ENCODE measurements around the gene PPL. TPM values are rescaled to one million over a fixed set of nuclear protein-coding genes. Genes with fewer than 3 reads are reported as not detected.

PPL gene
- total RNA-seq, 1 donor = 0.86 TPM

GRCh38 chr16:4882633-4883285 is 54.2 kb downstream of the PPL start:
- DNase-seq (ENCODE audit: low read depth) = peak; percentile 47
- TF ChIP-seq, protein P1, sequence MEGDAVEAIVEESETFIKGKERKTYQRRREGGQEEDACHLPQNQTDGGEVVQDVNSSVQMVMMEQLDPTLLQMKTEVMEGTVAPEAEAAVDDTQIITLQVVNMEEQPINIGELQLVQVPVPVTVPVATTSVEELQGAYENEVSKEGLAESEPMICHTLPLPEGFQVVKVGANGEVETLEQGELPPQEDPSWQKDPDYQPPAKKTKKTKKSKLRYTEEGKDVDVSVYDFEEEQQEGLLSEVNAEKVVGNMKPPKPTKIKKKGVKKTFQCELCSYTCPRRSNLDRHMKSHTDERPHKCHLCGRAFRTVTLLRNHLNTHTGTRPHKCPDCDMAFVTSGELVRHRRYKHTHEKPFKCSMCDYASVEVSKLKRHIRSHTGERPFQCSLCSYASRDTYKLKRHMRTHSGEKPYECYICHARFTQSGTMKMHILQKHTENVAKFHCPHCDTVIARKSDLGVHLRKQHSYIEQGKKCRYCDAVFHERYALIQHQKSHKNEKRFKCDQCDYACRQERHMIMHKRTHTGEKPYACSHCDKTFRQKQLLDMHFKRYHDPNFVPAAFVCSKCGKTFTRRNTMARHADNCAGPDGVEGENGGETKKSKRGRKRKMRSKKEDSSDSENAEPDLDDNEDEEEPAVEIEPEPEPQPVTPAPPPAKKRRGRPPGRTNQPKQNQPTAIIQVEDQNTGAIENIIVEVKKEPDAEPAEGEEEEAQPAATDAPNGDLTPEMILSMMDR (IDR thresholded peaks at IDR 0.05; ENCODE audit: insufficient read depth, low read depth, low read length) = no peak
- H3K4me3 ChIP-seq (ENCODE audit: low read depth, low read length) = no peak overlapping the region

- no peak overlapping the region for H3K4me3 ChIP-seq (ENCODE audit: low read depth, low read length)
- peak; percentile 30 for DNase-seq (ENCODE audit: low read depth)
- TF ChIP-seq, protein P1 (IDR thresholded peaks at IDR 0.05; ENCODE audit: insufficient read depth, low read depth, low read length) = no peak
Measured at GRCh38 chr16:4882000-4882632, 54.8 kb downstream of the PPL start.

- no peak overlapping the region for H3K4me3 ChIP-seq (ENCODE audit: low read depth, low read length)
- TF ChIP-seq, protein P1 (IDR thresholded peaks at IDR 0.05; ENCODE audit: insufficient read depth, low read depth, low read length) = no peak
- no peak for DNase-seq (ENCODE audit: low read depth)
Measured at GRCh38 chr16:4880006-4880580, 56.9 kb downstream of the PPL start.

GRCh38 chr16:4879049-4879448 is 57.9 kb downstream of the PPL start:
- DNase-seq (ENCODE audit: low read depth) = no peak
- H3K4me3 ChIP-seq (ENCODE audit: low read depth, low read length) = no peak overlapping the region
- TF ChIP-seq, protein P1 (IDR thresholded peaks at IDR 0.05; ENCODE audit: insufficient read depth, low read depth, low read length) = no peak

- no peak for DNase-seq (ENCODE audit: low read depth)
- TF ChIP-seq, protein P1 (IDR thresholded peaks at IDR 0.05; ENCODE audit: insufficient read depth, low read depth, low read length) = no peak
- H3K4me3 ChIP-seq (ENCODE audit: low read depth, low read length) = no peak overlapping the region
Measured at GRCh38 chr16:4877380-4877685, 59.6 kb downstream of the PPL start.

DNA sequence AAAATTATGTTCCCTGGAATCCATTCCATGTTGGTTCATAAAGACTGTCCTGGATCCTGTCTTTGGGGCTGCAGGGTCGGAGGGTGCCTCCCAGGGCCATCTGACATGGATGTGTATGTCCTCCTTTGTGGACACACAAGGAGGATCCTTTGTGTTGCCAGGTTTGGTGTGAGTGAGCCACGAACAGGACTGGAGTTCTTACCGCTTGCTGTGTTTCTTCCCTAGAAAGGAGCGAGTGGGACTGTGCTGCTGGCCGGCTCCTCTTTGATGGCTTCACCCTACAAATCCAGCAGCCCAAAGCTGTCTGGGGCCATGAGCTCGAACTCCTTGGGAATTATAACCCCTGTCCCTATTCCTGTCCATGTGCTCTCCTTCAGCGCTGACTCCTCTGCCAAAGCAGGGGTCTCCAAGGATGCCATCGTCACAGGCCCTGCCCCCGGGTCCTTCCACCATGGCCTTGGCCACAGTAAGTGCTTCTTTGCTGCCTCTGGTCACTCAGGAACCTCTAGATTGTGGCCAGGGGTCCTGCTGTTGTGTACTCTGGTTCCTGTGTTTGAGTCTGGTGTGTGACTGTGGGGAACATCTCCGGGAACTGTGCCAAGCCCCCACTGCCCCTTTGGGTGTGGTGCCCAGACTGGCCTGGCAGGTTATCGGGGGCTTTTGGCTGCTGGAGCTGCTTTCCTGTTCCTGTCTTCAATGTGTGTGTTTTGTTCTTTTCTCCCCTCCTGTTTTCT is 60.1 kb downstream of the PPL start:
- TF ChIP-seq, protein P1 (IDR thresholded peaks at IDR 0.05; ENCODE audit: insufficient read depth, low read depth, low read length) = no peak
- no peak for DNase-seq (ENCODE audit: low read depth)
- no peak overlapping the region for H3K4me3 ChIP-seq (ENCODE audit: low read depth, low read length)

Data from fibroblast of villous mesenchyme (primary cell).